H9 (cell line): ENCODE data around the gene SSB. TPM values are rescaled to one million over a fixed set of nuclear protein-coding genes. Genes with fewer than 3 reads are reported as not detected.

Experiments
- DNase-seq: peaks from one replicate; pipeline ENCODE4 v3.0.0-alpha.2; 2017
- H2AFZ ChIP-seq: one replicate; pipeline ENCODE4 v1.6.1; 2013; ENCODE audit warnings: mild to moderate bottlenecking, low read length, control low read depth, moderate library complexity
- H2AK5ac ChIP-seq: 2 replicates; pipeline ENCODE4 v1.6.1; 2013; ENCODE audit warnings: low read length, control low read depth, mixed read lengths; ENCODE audit not compliant: insufficient read length
- H2BK120ac ChIP-seq: one replicate; pipeline ENCODE4 v1.6.1; 2013; ENCODE audit warnings: low read depth, mild to moderate bottlenecking, low read length, control low read depth, inconsistent platforms; ENCODE audit not compliant: poor library complexity, severe bottlenecking
- H2BK12ac ChIP-seq: 2 replicates; pipeline ENCODE4 v1.6.1; 2013; ENCODE audit warnings: low read length, control low read depth, mixed read lengths, low read depth; ENCODE audit not compliant: insufficient read length
- H2BK15ac ChIP-seq: 2 replicates; pipeline ENCODE4 v1.6.1; 2013; ENCODE audit warnings: low read depth, low read length, control low read depth
- H2BK20ac ChIP-seq: one replicate; pipeline ENCODE4 v1.6.1; 2013; ENCODE audit warnings: low read depth, mild to moderate bottlenecking, low read length, control low read depth, inconsistent platforms; ENCODE audit not compliant: poor library complexity, severe bottlenecking
- H2BK5ac ChIP-seq: 2 replicates; pipeline ENCODE4 v1.6.1; 2013; ENCODE audit warnings: low read length, control low read depth, mixed read lengths; ENCODE audit not compliant: insufficient read length
- H3K14ac ChIP-seq: 2 replicates; pipeline ENCODE4 v1.6.1; 2013; ENCODE audit warnings: low read length, control low read depth; ENCODE audit not compliant: insufficient read depth
- H3K18ac ChIP-seq: 2 replicates; pipeline ENCODE4 v1.6.1; 2013; ENCODE audit warnings: low read depth, mild to moderate bottlenecking, mixed read lengths, low read length, control low read depth; ENCODE audit not compliant: insufficient read length
- H3K23ac ChIP-seq: 2 replicates; pipeline ENCODE4 v1.6.1; 2013; ENCODE audit warnings: low read length, control low read depth, mixed read lengths, low read depth; ENCODE audit not compliant: insufficient read length
- H3K23me2 ChIP-seq: 2 replicates; pipeline ENCODE4 v1.6.1; 2013; ENCODE audit warnings: low read depth, mild to moderate bottlenecking, mixed read lengths, low read length, control low read depth; ENCODE audit not compliant: insufficient read length, poor library complexity, severe bottlenecking
- H3K27ac ChIP-seq: 2 replicates; pipeline ENCODE4 v1.5.1; 2013; ENCODE audit warnings: low read length, control low read depth, mixed read lengths, low read depth; ENCODE audit not compliant: insufficient read length
- H3K27me3 ChIP-seq: 2 replicates; pipeline ENCODE4 v1.6.1; 2013; ENCODE audit warnings: low read length, control low read depth, inconsistent platforms; ENCODE audit not compliant: insufficient read depth
- H3K4ac ChIP-seq: 2 replicates; pipeline ENCODE4 v1.6.1; 2013; ENCODE audit warnings: low read depth, mild to moderate bottlenecking, control low read depth, inconsistent platforms, low read length, moderate library complexity
- H3K4me1 ChIP-seq: 2 replicates; pipeline ENCODE4 v1.6.1; 2013; ENCODE audit warnings: low read length, control low read depth, inconsistent platforms; ENCODE audit not compliant: insufficient read depth
- H3K4me2 ChIP-seq: 2 replicates; pipeline ENCODE4 v1.6.1; 2013; ENCODE audit warnings: low read length, control low read depth, mixed read lengths; ENCODE audit not compliant: insufficient read length, insufficient read depth
- H3K56ac ChIP-seq: 2 replicates; pipeline ENCODE4 v1.6.1; 2013; ENCODE audit warnings: low read depth, mild to moderate bottlenecking, mixed read lengths, low read length, control low read depth; ENCODE audit not compliant: insufficient read length
- H3K79me1 ChIP-seq: 2 replicates; pipeline ENCODE4 v1.6.1; 2013; ENCODE audit warnings: low read depth, mild to moderate bottlenecking, moderate library complexity, low read length, control low read depth, inconsistent platforms; ENCODE audit not compliant: insufficient read depth, poor library complexity, severe bottlenecking
- H3K79me2 ChIP-seq: 2 replicates; pipeline ENCODE4 v1.6.1; 2013; ENCODE audit warnings: low read length, control low read depth, inconsistent platforms; ENCODE audit not compliant: insufficient read depth
- H3K9ac ChIP-seq: 2 replicates; pipeline ENCODE4 v1.6.1; 2013; ENCODE audit warnings: low read length, control low read depth, mixed read lengths; ENCODE audit not compliant: insufficient read length; ENCODE audit errors: extremely low read depth
- H3K9me3 ChIP-seq: one replicate; pipeline ENCODE4 v1.6.1; 2013; ENCODE audit warnings: low read depth, low read length, inconsistent platforms; ENCODE audit not compliant: control insufficient read depth
- H3T11ph ChIP-seq: one replicate; pipeline ENCODE4 v1.6.1; 2013; ENCODE audit warnings: mild to moderate bottlenecking, low read length, control low read depth, inconsistent platforms
- H4K20me1 ChIP-seq: one replicate; pipeline ENCODE4 v1.6.1; 2013; ENCODE audit not compliant: control insufficient read depth, insufficient read length, insufficient read depth
- H4K5ac ChIP-seq: 2 replicates; pipeline ENCODE4 v1.6.1; 2013; ENCODE audit warnings: low read depth, mild to moderate bottlenecking, mixed read lengths, low read length, control low read depth; ENCODE audit not compliant: insufficient read length
- H4K8ac ChIP-seq: replicated peaks from 2 replicates; pipeline ENCODE4 v1.6.1; 2013; ENCODE audit warnings: low read length, control low read depth, mixed read lengths, low read depth; ENCODE audit not compliant: insufficient read length
- H4K91ac ChIP-seq: 2 replicates; pipeline ENCODE4 v1.6.1; 2013; ENCODE audit warnings: low read depth, mild to moderate bottlenecking, moderate library complexity, mixed read lengths, low read length, control low read depth; ENCODE audit not compliant: insufficient read length
- H3K27ac Mint-ChIP-seq, 3 experiments: 2 replicates in 2 of 3; 3 replicates in 1 of 3; pipeline ENCODE4 v1.8.0; 2020 to 2021; ENCODE audit warnings: mixed read lengths in 3 of 3, mild to moderate bottlenecking in 1 of 3, moderate library complexity in 1 of 3
- H3K27me3 Mint-ChIP-seq: 2 replicates; pipeline ENCODE4 v1.8.0; 2021; ENCODE audit warnings: low read depth, mild to moderate bottlenecking, moderate library complexity, mixed read lengths
- H3K36me3 Mint-ChIP-seq, 3 experiments: 2 replicates in 2 of 3; 3 replicates in 1 of 3; pipeline ENCODE4 v1.8.0; 2020 to 2021; ENCODE audit warnings: low read depth in 3 of 3, mixed read lengths in 3 of 3; ENCODE audit not compliant: insufficient read depth in 1 of 3
- H3K4me1 Mint-ChIP-seq, 2 experiments: 2 replicates each; pipeline ENCODE4 v1.8.0; 2020; ENCODE audit warnings: mixed read lengths in 2 of 2
- H3K4me3 Mint-ChIP-seq, 2 experiments: 2 replicates in 1 of 2; 3 replicates in 1 of 2; pipeline ENCODE4 v1.8.0; 2020 to 2021; ENCODE audit warnings: mild to moderate bottlenecking in 2 of 2, mixed read lengths in 2 of 2, moderate library complexity in 1 of 2
- H3K9me3 Mint-ChIP-seq, 2 experiments: 2 replicates in 1 of 2; 3 replicates in 1 of 2; pipeline ENCODE4 v1.8.0; 2020; ENCODE audit warnings: mild to moderate bottlenecking in 2 of 2, mixed read lengths in 2 of 2, moderate library complexity in 1 of 2
- WGBS: extraction: QIAGEN DNeasy Blood & Tissue Kit; methylation state at CpG from one replicate; pipeline ENCODE4 v1.1.7; 2013; ENCODE audit warnings: missing lambda C conversion rate, low lambda C conversion rate, mixed read lengths; ENCODE audit not compliant: insufficient read length; ENCODE audit errors: extremely low coverage; 5-methylcytosine and 5-hydroxymethylcytosine counted together
- total RNA-seq: library from RNA; stranded (reverse); gene quantifications from 2 replicates; pipeline ENCODE4 v1.2.1, GENCODE V29; 2021
- TF ChIP-seq, protein P1 (sequence below): fragments of 200-600 bp; sonication (generic); conservative IDR thresholded peaks from 3 replicates; pipeline ENCODE4 v1.8.0; 2021; ENCODE audit warnings: antibody characterized with exemption, mild to moderate bottlenecking

The SSB gene
- total RNA-seq, 1 experiment from 2014 or later = 248 TPM

DNA sequence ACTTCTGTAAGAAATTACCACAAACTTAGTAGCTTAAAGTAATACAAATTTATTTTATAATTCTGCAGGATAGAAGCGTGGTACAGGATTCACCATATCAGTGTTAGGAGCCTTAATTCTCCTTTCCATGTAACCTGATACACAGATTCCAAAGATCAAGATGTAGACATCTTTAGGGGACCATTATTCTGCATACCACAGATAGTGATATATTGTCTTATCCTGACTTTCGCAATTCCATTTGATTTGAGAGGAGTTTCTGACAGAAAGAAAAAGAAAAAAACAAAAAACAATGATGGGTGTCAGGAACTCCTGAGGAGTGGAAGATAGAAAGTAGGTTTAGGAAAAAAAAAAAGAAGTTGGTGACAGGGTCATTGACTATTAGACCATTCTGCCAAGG lies 40.9 kb upstream of the SSB start:
- Histone ChIP-seq H3K14ac (no peak overlapping the region), H2AK5ac (no peak overlapping the region), H3K79me1 (no peaks in the 10 kb centered on the region), H3K79me2 (no peaks in the 10 kb centered on the region), H2BK12ac (no peak overlapping the region), H3T11ph (no peak overlapping the region), H2BK15ac (no peak overlapping the region), H2BK120ac (no peak overlapping the region), H3K27me3 (no peaks in the 10 kb centered on the region), H3K9me3 (no peaks in the 10 kb centered on the region), H3K9ac (no peak overlapping the region), H3K4ac (no peak overlapping the region), H3K18ac (no peak overlapping the region), H3K23me2 (no peaks in the 10 kb centered on the region), H4K8ac (no peak overlapping the region), H3K4me2 (no peak overlapping the region), H3K27ac (no peak overlapping the region), H2BK20ac (no peak overlapping the region), H4K20me1 (no peaks in the 10 kb centered on the region), H3K56ac (no peak overlapping the region), H2AFZ (no peak overlapping the region), H2BK5ac (no peak overlapping the region), H4K5ac (no peak overlapping the region), H3K23ac (no peak overlapping the region), H3K4me1 (no peaks in the 10 kb centered on the region), H4K91ac (no peak overlapping the region)
- peaks cover 26 to 31% (median 30%) of the 10 kb centered on the region in 3 experiments for H3K36me3 Mint-ChIP-seq
- no peak for DNase-seq
- peaks cover 7 to 22% of the 10 kb centered on the region in 2 experiments; a peak in 4 of 5 replicates for H3K9me3 Mint-ChIP-seq
- H3K4me1 Mint-ChIP-seq = peaks cover 0 to 9% of the 10 kb centered on the region in 2 experiments; a peak in 2 of 4 replicates
- H3K27ac Mint-ChIP-seq = no peak overlapping the region
- H3K4me3 Mint-ChIP-seq = no peak overlapping the region
- no peaks in the 10 kb centered on the region for H3K27me3 Mint-ChIP-seq
- TF ChIP-seq, protein P1, sequence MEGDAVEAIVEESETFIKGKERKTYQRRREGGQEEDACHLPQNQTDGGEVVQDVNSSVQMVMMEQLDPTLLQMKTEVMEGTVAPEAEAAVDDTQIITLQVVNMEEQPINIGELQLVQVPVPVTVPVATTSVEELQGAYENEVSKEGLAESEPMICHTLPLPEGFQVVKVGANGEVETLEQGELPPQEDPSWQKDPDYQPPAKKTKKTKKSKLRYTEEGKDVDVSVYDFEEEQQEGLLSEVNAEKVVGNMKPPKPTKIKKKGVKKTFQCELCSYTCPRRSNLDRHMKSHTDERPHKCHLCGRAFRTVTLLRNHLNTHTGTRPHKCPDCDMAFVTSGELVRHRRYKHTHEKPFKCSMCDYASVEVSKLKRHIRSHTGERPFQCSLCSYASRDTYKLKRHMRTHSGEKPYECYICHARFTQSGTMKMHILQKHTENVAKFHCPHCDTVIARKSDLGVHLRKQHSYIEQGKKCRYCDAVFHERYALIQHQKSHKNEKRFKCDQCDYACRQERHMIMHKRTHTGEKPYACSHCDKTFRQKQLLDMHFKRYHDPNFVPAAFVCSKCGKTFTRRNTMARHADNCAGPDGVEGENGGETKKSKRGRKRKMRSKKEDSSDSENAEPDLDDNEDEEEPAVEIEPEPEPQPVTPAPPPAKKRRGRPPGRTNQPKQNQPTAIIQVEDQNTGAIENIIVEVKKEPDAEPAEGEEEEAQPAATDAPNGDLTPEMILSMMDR = no peak
- WGBS = no CpG with 5 or more reads among the region's 2 CpGs
